Measurements from ENCODE around the gene C6orf141. TPM values are rescaled to one million over a fixed set of nuclear protein-coding genes. Genes with fewer than 3 reads are reported as not detected.
"Not testable (repeated sequence)": the region's sequence is repeated elsewhere in the genome, so short reads cannot be mapped to it uniquely, and the experiment has no call there.

Gene C6orf141
- total RNA-seq, 1 experiment from 2014 or later: not detected

DNA sequence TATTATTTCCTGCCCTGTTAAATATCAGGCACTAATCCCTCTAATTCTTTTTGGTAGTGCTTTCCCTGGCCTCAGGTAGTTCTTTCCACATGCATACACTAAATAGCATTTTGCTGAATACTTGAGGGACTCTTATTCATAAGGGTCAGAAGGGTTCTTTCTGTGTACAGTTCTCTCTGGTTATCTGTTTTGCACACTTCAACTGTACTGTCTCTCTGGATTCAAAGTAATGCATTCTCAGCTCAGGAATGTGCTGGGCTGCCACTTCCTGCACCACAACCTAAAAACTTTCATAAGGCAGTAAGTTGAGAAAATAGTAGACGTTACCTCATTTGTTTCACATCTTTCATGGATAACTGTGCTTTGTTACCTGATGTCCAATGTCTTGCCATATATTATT is 32.1 kb downstream of the C6orf141 start:
- no peaks in the 10 kb centered on the region for H3K27me3 ChIP-seq
- H3K4me1 ChIP-seq: no peaks in the 10 kb centered on the region
- no peaks in the 10 kb centered on the region for H3K36me3 ChIP-seq
- H3K4me3 ChIP-seq: no peak overlapping the region
- H3K27ac ChIP-seq: no peak overlapping the region
- H3K9me3 ChIP-seq (replicated peaks): no peaks in the 10 kb centered on the region
- DNase-seq: no peak

DNA sequence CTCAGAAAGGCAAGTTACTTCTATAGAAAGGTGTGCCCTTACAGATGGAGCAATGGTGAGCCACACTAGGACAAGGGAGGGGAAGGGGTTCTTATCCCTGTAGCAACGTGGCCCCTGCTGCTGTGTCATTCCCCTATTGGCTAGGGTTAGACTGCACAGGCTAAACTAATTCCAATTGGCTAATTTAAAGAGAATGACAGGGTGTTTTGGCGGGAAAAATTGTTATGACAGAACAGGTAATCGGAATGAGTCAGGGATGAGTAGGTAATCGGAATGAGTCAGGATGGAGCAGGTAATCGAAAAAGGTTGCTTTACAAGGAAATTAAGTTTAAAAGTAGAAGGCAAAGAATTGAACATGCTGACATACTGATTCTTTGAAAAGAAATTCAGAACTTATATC is 36.8 kb downstream of the C6orf141 start:
- H3K27ac ChIP-seq: not testable (repeated sequence)

More for the DNA sequence above, 36.8 kb downstream of the C6orf141 start:
- H3K4me3 ChIP-seq; H3K27me3 ChIP-seq; H3K4me1 ChIP-seq; H3K9me3 ChIP-seq (replicated peaks); H3K36me3 ChIP-seq; DNase-seq: not testable (repeated sequence)

Other genes starting within 250 kb of the C6orf141 start
- 12.2 and 14.6 TPM in 2 replicates for gene MMUT, start 87.4 kb upstream of the C6orf141 start, total RNA-seq (2014; rRNA removed; shearing (Covaris generic))
- 15.2 and 18.8 TPM in 2 replicates for gene CENPQ, start 87.3 kb upstream of the C6orf141 start, total RNA-seq (2014; rRNA removed; shearing (Covaris generic))
- not detected in 2 replicates for gene GLYATL3, start 50.7 kb upstream of the C6orf141 start, total RNA-seq (2014; rRNA removed; shearing (Covaris generic))
- not detected in 2 replicates for gene RHAG, start 86.2 kb downstream of the C6orf141 start, total RNA-seq (2014; rRNA removed; shearing (Covaris generic))
- gene CRISP2, start 162.9 kb downstream of the C6orf141 start, total RNA-seq (2014; rRNA removed; shearing (Covaris generic)): not detected in 2 replicates
- not detected in 2 replicates for gene CRISP3, start 193.7 kb downstream of the C6orf141 start, total RNA-seq (2014; rRNA removed; shearing (Covaris generic))
- not detected in 2 replicates for gene PGK2, start 236.6 kb downstream of the C6orf141 start, total RNA-seq (2014; rRNA removed; shearing (Covaris generic))

Measured in SJCRH30 (cell line).